IMR-90 (cell line): ENCODE data around the gene ATP5F1C. TPM values are rescaled to one million over a fixed set of nuclear protein-coding genes. Genes with fewer than 3 reads are reported as not detected.

Experiments
- polyA plus RNA-seq, 3 experiments: library from polyadenylated mRNA; depleted of rRNA; stranded (reverse); fragments of >200 nt; gene quantifications; 2 replicates each; pipeline ENCODE4 v1.2.3, GENCODE V29; 2012; ENCODE audit warnings: low replicate concordance in 1 of 3
- total RNA-seq: library from RNA; depleted of rRNA; stranded (reverse); fragments of >200 nt; gene quantifications from 2 replicates; pipeline ENCODE4 v1.2.3, GENCODE V29; 2012; rRNA removed

ATP5F1C gene
- total and polyA plus RNA-seq, 2 of the 4 experiments (the other 2 are of a cell fraction), result 357 to 367 TPM

Other genes with a start within 250 kb of the ATP5F1C start
- gene ITIH5, start 121.2 kb upstream of the ATP5F1C start, total RNA-seq, result under 0.01 TPM in 2 replicates
- gene ITIH5, start 121.2 kb upstream of the ATP5F1C start, polyA plus RNA-seq (2012; rRNA removed), result 0.07 TPM in 2 replicates
- gene ITIH2, start 84.9 kb upstream of the ATP5F1C start, total RNA-seq, result not detected in 2 replicates
- gene ITIH2, start 84.9 kb upstream of the ATP5F1C start, polyA plus RNA-seq (2012; rRNA removed), result not detected in 2 replicates
- gene KIN, start 184 bp upstream of the ATP5F1C start, total RNA-seq, result 3.0 and 6.1 TPM in 2 replicates
- 4.2 and 6.4 TPM in 2 replicates for gene KIN, start 184 bp upstream of the ATP5F1C start, polyA plus RNA-seq (2012; rRNA removed)
- 1.4 TPM in 2 replicates for gene TAF3, start 30.3 kb downstream of the ATP5F1C start, total RNA-seq
- 2.2 and 2.3 TPM in 2 replicates for gene TAF3, start 30.3 kb downstream of the ATP5F1C start, polyA plus RNA-seq (2012; rRNA removed)